Lower lobe of right lung (tissue), 2 donors: ENCODE measurements around the gene CTSV. TPM values are rescaled to one million over a fixed set of nuclear protein-coding genes. Genes with fewer than 3 reads are reported as not detected.
"Not testable (repeated sequence)": the region's sequence is repeated elsewhere in the genome, so short reads cannot be mapped to it uniquely, and the experiment has no call there.

ENCODE experiments used
- ATAC-seq, 2 donors: fragments of 200-7000 bp; cut with Tn5 transposase; one replicate each; pipeline ENCODE4 v1.9.1; 2020 to 2022; ENCODE audit warnings: mild to moderate bottlenecking in 2 of 2, moderate library complexity in 2 of 2
- DNase-seq: peaks from one replicate; pipeline ENCODE4 v3.0.0-alpha.2; 2020
- H3K27ac ChIP-seq: fragments of 200-600 bp; one replicate; pipeline ENCODE4 v1.8.0; 2022
- H3K27me3 ChIP-seq: fragments of 200-600 bp; one replicate; pipeline ENCODE4 v1.8.0; 2022; ENCODE audit warnings: low read depth
- H3K36me3 ChIP-seq: fragments of 200-600 bp; one replicate; pipeline ENCODE4 v1.8.0; 2022; ENCODE audit warnings: mild to moderate bottlenecking
- H3K4me1 ChIP-seq: fragments of 200-600 bp; one replicate; pipeline ENCODE4 v1.8.0; 2022
- H3K4me3 ChIP-seq: fragments of 200-600 bp; one replicate; pipeline ENCODE4 v1.8.0; 2022; ENCODE audit warnings: mild to moderate bottlenecking
- H3K9me3 ChIP-seq: fragments of 200-600 bp; one replicate; pipeline ENCODE4 v1.8.0; 2022
- intact Hi-C: fragments of 100-400 bp; cut with DNase I; formaldehyde crosslinking; loops from one replicate; pipeline ENCODE4 v1.11.0; 2022
- total RNA-seq: library from RNA; stranded (reverse); fragmentation: NEBNext Ultra II Directional; extraction: Animal tissue kit (Norgen Biotek cat#: 25700); gene quantifications from one replicate; pipeline ENCODE4 v1.2.1, GENCODE V29; 2021
- TF ChIP-seq, protein P1 (sequence below): fragments of 200-600 bp; IDR thresholded peaks from one replicate; pipeline ENCODE4 v1.8.0; 2022; ENCODE audit warnings: antibody characterized with exemption, mild to moderate bottlenecking
- donor health status: DM: no; HTN: yes; CAD: no; lungs with severe emphysema.

The CTSV gene
- total RNA-seq, 1 donor from 2014 or later, result 0.32 TPM

- no peaks in the 10 kb centered on the region for H3K27me3 ChIP-seq
- intact Hi-C loops, result no loop called here
- peaks cover 4% of the 10 kb centered on the region for H3K9me3 ChIP-seq
- no peak overlapping the region for H3K4me3 ChIP-seq
- no peaks in the 10 kb centered on the region for H3K4me1 ChIP-seq
- H3K27ac ChIP-seq, result no peak overlapping the region
- DNase-seq (no peak), ATAC-seq (no peak)
- H3K36me3 ChIP-seq, result no peaks in the 10 kb centered on the region
- TF ChIP-seq, protein P1, sequence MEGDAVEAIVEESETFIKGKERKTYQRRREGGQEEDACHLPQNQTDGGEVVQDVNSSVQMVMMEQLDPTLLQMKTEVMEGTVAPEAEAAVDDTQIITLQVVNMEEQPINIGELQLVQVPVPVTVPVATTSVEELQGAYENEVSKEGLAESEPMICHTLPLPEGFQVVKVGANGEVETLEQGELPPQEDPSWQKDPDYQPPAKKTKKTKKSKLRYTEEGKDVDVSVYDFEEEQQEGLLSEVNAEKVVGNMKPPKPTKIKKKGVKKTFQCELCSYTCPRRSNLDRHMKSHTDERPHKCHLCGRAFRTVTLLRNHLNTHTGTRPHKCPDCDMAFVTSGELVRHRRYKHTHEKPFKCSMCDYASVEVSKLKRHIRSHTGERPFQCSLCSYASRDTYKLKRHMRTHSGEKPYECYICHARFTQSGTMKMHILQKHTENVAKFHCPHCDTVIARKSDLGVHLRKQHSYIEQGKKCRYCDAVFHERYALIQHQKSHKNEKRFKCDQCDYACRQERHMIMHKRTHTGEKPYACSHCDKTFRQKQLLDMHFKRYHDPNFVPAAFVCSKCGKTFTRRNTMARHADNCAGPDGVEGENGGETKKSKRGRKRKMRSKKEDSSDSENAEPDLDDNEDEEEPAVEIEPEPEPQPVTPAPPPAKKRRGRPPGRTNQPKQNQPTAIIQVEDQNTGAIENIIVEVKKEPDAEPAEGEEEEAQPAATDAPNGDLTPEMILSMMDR, result no peak
Observed at GRCh38 chr9:97064176-97064575, 25.2 kb upstream of the CTSV start.

GRCh38 chr9:97060796-97061195 is 21.9 kb upstream of the CTSV start:
- no peaks in the 10 kb centered on the region for H3K4me1 ChIP-seq
- H3K27me3 ChIP-seq, result no peaks in the 10 kb centered on the region
- TF ChIP-seq, protein P1, result no peak
- peaks cover 4% of the 10 kb centered on the region for H3K9me3 ChIP-seq
- no peak overlapping the region for H3K27ac ChIP-seq
- no peak for ATAC-seq
- intact Hi-C loops, result no loop called here
- no peak for DNase-seq
- H3K4me3 ChIP-seq, result no peak overlapping the region
- H3K36me3 ChIP-seq, result no peaks in the 10 kb centered on the region

GRCh38 chr9:97059626-97060025 is 20.7 kb upstream of the CTSV start:
- H3K4me3 ChIP-seq, result no peak overlapping the region
- H3K9me3 ChIP-seq, result no peaks in the 10 kb centered on the region
- intact Hi-C loops, result no loop called here
- no peaks in the 10 kb centered on the region for H3K27me3 ChIP-seq
- no peaks in the 10 kb centered on the region for H3K4me1 ChIP-seq
- H3K27ac ChIP-seq, result no peak overlapping the region
- DNase-seq, result no peak
- H3K36me3 ChIP-seq, result no peaks in the 10 kb centered on the region
- TF ChIP-seq, protein P1, result no peak
- no peak for ATAC-seq

DNA sequence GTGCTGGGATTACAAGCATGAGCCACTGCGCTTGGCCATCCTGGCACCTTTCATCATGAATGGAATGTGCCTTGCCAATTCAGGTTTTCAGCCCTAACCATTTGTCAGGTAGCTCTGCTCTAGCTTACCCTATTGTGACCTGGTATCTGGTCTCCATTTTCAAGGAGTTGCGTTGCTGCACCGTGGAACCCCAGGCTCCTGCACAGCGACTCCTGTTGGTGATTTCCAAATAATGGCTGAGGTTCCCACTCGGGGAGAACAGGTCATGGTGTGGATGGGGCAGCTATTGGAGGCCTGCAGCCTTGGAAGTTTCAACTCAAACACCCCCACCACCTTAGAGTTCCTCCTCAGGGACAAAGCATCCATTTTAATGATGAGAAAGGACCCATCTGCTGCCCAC is 18.7 kb upstream of the CTSV start:
- Histone ChIP-seq H3K36me3 (no peaks in the 10 kb centered on the region), H3K27ac (no peak overlapping the region), H3K4me3 (no peak overlapping the region), H3K27me3 (peaks cover 3% of the 10 kb centered on the region), H3K9me3 (no peaks in the 10 kb centered on the region), H3K4me1 (no peaks in the 10 kb centered on the region)
- TF ChIP-seq, protein P1, result no peak
- ATAC-seq (no peak), DNase-seq (no peak)
- intact Hi-C loops, result no loop called here

DNA sequence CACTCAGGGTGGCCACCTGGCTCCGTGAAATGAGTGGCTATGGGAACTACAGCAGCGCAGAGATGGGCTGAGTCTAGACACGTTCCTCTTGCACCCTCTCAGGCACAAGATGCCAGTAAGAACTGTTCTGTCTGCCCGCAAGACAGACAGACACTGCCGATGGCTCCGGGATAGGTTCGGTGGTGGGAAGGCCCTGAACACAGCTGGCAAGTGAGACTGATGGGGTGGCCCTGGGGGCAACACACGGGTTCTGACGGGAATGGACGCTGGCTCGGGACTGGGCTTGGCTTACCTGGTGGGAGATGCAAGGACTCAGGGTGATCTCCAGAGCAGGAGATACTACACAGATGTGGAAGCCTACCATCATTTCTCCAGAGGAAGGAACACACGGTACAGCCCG is 16.9 kb upstream of the CTSV start:
- DNase-seq, H3K36me3 ChIP-seq, H3K4me1 ChIP-seq, H3K27ac ChIP-seq, ATAC-seq, H3K4me3 ChIP-seq, H3K9me3 ChIP-seq, H3K27me3 ChIP-seq, intact Hi-C loops: not testable (repeated sequence)

DNA sequence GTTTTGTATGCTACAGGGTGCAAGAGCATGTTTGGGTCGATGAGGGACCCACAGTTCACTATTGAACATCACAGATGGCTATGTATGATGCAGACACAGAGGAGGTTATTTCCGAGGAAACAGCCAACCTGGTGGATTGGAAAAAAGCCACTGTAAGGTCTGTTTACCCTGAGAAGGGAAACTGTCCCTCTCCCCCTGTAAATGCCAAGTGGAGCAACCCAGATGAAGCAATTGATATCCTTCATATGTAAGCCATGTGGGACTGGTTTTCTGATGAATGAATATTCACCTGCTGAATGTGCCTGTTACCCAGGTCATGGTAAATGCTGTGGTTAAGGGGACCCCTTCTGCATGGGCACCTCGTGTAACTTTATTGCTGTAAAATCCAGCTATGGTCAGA is 14.8 kb upstream of the CTSV start:
- DNase-seq (no peak), ATAC-seq (no peak)
- Histone ChIP-seq H3K36me3 (no peaks in the 10 kb centered on the region), H3K27ac (no peak overlapping the region), H3K27me3 (peaks cover 3% of the 10 kb centered on the region), H3K4me3 (no peak overlapping the region), H3K4me1 (no peaks in the 10 kb centered on the region), H3K9me3 (no peaks in the 10 kb centered on the region)
- TF ChIP-seq, protein P1, result no peak
- intact Hi-C loops, result no loop called here
